ENCODE results near the gene MEGF11.

MEGF11 gene

DNA sequence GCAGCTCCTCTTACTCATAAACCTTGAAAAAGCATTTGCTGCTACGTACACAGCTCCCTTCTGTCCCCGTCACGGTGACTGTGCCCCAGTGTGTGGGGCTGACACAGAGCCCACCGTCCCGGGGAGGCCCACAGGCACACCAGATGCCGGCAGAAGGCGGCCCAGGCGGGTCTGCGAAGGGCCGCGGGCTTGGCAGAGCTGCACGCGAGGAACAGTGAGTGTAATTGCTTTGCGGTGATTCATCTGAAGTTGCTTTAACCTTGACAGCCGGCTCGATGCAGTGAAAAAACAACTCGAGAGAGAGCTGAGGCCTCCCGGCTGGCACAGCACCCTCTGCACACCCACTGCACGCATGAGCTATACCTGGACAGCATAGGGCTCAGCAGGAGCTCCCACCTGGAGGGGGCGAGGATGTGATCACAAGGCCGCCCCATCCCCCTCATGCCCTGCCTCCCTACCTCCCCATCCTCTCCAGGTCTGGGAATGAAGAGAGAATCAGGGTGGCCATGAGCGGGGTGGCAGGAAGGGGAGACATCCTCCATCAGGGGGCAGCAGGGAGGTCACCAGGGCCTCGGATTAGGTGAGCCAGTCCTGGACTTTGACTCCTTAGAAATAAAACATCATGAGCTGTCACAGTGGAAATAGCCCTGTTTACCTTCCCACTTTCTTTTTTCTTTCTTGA lies 172.7 kb downstream of the MEGF11 start:
- Histone ChIP-seq H3K27ac (ENCODE audit: extremely low read depth, low read depth, low read length) (no peak overlapping the region), H3K36me3 (ENCODE audit: control insufficient read depth in 2 of 2, insufficient read depth in 1 of 2, low read length in 2 of 2) (no peaks in the 10 kb centered on the region), H3K4me3 (ENCODE audit: low read depth, low read length) (no peak overlapping the region), H3K9me3 (ENCODE audit: control insufficient read depth, insufficient read depth, low read depth, low read length) (no peaks in the 10 kb centered on the region), H3K4me1 (ENCODE audit: control insufficient read depth, insufficient read depth, low read length) (no peaks in the 10 kb centered on the region)
- TF ChIP-seq ZIC2 (tag by site-specific recombination; IDR thresholded peaks at IDR 0.05), result 0 out of 2 replicates have a peak, but pooled peaks have one; percentile 10
- TF ChIP-seq SETDB1 (IDR thresholded peaks at IDR 0.05; ENCODE audit: insufficient read length, low read length), result no peak
- TF ChIP-seq ZNF292 (tag by site-specific recombination; IDR thresholded peaks at IDR 0.05; ENCODE audit: borderline replicate concordance, low read depth), result no peak
- TF ChIP-seq ZNF169 (tag by site-specific recombination; IDR thresholded peaks at IDR 0.05), result no peak
- TF ChIP-seq MZF1 (tag by site-specific recombination; IDR thresholded peaks at IDR 0.05; ENCODE audit: borderline replicate concordance), result no peak
- no peak for TF ChIP-seq KLF9 (tag by site-specific recombination; IDR thresholded peaks at IDR 0.05; ENCODE audit: low read depth)
- ChIA-PET POLR2A (no interaction called here), CTCF (interaction anchor here (0.7 to 1.3 kb wide), 2 partner anchors 10 to 158 kb away, joined by 3 read pairs; no protein-coding TSS in a partner anchor)

DNA sequence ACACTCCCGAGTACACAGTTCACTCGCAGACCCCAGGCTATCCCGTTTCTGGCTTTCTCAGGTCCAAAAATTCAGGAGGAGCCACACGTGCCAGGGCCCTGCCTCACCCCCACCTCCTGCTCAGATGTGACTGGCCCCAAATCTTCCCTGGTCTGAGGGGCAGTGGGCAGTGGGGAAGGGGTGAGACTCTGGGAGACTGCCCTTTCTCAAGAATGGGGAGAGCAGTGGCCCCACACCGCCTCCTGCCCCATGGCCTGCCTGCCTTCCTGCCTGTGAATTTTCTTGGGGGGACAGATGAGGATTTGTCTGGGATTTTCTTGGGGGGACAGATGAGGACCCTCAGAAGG lies 174.6 kb downstream of the MEGF11 start:
- H3K4me3 ChIP-seq (ENCODE audit: low read depth, low read length), result no peak overlapping the region
- H3K36me3 ChIP-seq (ENCODE audit: control insufficient read depth in 2 of 2, insufficient read depth in 1 of 2, low read length in 2 of 2), result no peaks in the 10 kb centered on the region
- CTCF ChIA-PET, result no interaction called here
- H3K9me3 ChIP-seq (ENCODE audit: control insufficient read depth, insufficient read depth, low read depth, low read length), result no peaks in the 10 kb centered on the region
- TF ChIP-seq ZBTB8A (tag by site-specific recombination; IDR thresholded peaks at IDR 0.05), result no peak
- no peak for TF ChIP-seq ZNF174 (tag by site-specific recombination; IDR thresholded peaks at IDR 0.05)
- TF ChIP-seq, protein P1, sequence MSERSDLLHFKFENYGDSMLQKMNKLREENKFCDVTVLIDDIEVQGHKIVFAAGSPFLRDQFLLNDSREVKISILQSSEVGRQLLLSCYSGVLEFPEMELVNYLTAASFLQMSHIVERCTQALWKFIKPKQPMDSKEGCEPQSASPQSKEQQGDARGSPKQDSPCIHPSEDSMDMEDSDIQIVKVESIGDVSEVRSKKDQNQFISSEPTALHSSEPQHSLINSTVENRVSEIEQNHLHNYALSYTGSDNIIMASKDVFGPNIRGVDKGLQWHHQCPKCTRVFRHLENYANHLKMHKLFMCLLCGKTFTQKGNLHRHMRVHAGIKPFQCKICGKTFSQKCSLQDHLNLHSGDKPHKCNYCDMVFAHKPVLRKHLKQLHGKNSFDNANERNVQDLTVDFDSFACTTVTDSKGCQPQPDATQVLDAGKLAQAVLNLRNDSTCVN (tag by site-specific recombination; optimal IDR thresholded peaks at IDR 0.05), result no peak
- TF ChIP-seq HOXC10 (CRISPR knock-in tag; IDR thresholded peaks at IDR 0.05), result no peak
- no peak overlapping the region for H3K27ac ChIP-seq (ENCODE audit: extremely low read depth, low read depth, low read length)
- H3K4me1 ChIP-seq (ENCODE audit: control insufficient read depth, insufficient read depth, low read length), result no peaks in the 10 kb centered on the region
- POLR2A ChIA-PET, result no interaction called here

DNA sequence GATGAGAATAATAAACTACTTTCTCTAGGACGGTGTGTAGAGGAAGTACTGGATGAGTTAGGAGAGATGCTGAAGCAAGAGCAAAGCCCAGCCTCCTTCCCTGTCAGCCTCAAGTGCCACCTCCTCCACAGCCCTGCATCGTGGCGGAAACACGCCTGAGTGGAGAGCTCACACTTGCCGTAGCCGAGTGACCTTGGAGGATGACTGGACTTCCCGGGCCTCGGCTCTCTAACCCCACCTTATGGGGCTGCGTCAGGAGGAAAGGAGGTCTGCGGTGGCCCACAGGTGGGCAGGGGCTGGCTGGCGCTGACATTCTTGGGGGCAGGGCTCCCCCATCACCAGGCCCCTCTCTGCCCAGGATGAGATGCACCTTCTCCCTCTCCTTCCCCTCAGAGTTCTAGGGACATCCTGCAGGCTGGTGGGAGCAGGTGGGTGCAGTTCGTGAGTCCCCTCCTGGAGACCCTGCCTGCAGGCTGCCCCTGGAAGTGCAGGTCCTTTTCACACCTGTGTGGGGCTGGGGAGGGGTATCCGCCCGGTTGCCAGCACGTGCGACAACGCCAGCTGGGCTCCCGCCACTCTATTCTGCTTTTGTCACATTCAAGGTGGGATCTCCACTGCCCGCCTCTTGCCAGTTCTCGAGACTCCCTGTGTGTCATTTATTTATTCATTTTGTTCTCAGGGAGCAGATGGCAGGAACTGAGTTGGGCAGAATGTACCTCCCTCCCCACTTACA lies 175.2 kb downstream of the MEGF11 start:
- Histone ChIP-seq H3K4me3 (ENCODE audit: low read depth, low read length) (no peak overlapping the region), H3K27ac (ENCODE audit: extremely low read depth, low read depth, low read length) (no peak overlapping the region), H3K36me3 (ENCODE audit: control insufficient read depth in 2 of 2, insufficient read depth in 1 of 2, low read length in 2 of 2) (no peaks in the 10 kb centered on the region), H3K9me3 (ENCODE audit: control insufficient read depth, insufficient read depth, low read depth, low read length) (no peaks in the 10 kb centered on the region), H3K4me1 (ENCODE audit: control insufficient read depth, insufficient read depth, low read length) (no peaks in the 10 kb centered on the region)
- ChIA-PET POLR2A (no interaction called here), CTCF (no interaction called here)
- TF ChIP-seq ZNF239 (tag by site-specific recombination; IDR thresholded peaks at IDR 0.05) (no peak), HOXC10 (CRISPR knock-in tag; IDR thresholded peaks at IDR 0.05) (no peak), KLF8 (tag by site-specific recombination; IDR thresholded peaks at IDR 0.05) (no peak), ZBTB20 (tag by site-specific recombination; IDR thresholded peaks at IDR 0.05) (no peak), ZIC2 (tag by site-specific recombination; IDR thresholded peaks at IDR 0.05) (no peak), SCRT1 (tag by site-specific recombination; IDR thresholded peaks at IDR 0.05; ENCODE audit: borderline replicate concordance) (no peak)
- TF ChIP-seq, protein P2, sequence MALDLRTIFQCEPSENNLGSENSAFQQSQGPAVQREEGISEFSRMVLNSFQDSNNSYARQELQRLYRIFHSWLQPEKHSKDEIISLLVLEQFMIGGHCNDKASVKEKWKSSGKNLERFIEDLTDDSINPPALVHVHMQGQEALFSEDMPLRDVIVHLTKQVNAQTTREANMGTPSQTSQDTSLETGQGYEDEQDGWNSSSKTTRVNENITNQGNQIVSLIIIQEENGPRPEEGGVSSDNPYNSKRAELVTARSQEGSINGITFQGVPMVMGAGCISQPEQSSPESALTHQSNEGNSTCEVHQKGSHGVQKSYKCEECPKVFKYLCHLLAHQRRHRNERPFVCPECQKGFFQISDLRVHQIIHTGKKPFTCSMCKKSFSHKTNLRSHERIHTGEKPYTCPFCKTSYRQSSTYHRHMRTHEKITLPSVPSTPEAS (tag by site-specific recombination; IDR thresholded peaks at IDR 0.05), result no peak

DNA sequence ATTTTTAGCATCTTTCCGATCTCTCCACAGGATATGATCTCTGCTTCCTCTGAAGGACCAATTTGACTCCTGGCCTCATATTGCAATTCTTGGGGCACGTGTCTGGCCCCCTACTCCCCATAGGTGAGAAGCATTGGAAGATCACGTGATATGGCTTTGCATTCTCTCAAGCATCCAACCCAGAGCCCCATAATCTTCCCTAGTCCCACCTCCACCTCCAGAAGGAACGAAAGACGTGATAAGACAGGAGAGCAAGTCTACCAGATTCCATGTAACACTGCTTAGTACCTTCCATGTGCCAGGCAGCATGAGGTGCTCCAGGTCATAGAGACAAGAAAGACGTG lies 176.3 kb downstream of the MEGF11 start:
- Histone ChIP-seq H3K9me3 (ENCODE audit: control insufficient read depth, insufficient read depth, low read depth, low read length) (no peaks in the 10 kb centered on the region), H3K4me1 (ENCODE audit: control insufficient read depth, insufficient read depth, low read length) (no peaks in the 10 kb centered on the region), H3K27ac (ENCODE audit: extremely low read depth, low read depth, low read length) (no peak overlapping the region), H3K4me3 (ENCODE audit: low read depth, low read length) (no peak overlapping the region), H3K36me3 (ENCODE audit: control insufficient read depth in 2 of 2, insufficient read depth in 1 of 2, low read length in 2 of 2) (no peaks in the 10 kb centered on the region)
- POLR2A ChIA-PET, result no interaction called here
- CTCF ChIA-PET, result no interaction called here
- TF ChIP-seq MZF1 (tag by site-specific recombination; IDR thresholded peaks at IDR 0.05; ENCODE audit: borderline replicate concordance) (no peak), ZBTB17 (tag by site-specific recombination; IDR thresholded peaks at IDR 0.05) (no peak), ZNF529 (tag by site-specific recombination; IDR thresholded peaks at IDR 0.05; ENCODE audit: insufficient replicate concordance) (no peak), ZNF211 (tag by site-specific recombination; IDR thresholded peaks at IDR 0.05; ENCODE audit: low read depth) (no peak), HOXD13 (CRISPR knock-in tag; IDR thresholded peaks at IDR 0.05; ENCODE audit: borderline replicate concordance) (no peak), ZNF394 (tag by site-specific recombination; IDR thresholded peaks at IDR 0.05; ENCODE audit: borderline replicate concordance) (no peak), ZNF416 (tag by site-specific recombination; IDR thresholded peaks at IDR 0.05) (no peak), ZNF404 (tag by site-specific recombination; IDR thresholded peaks at IDR 0.05) (no peak)
- TF ChIP-seq, protein P3, sequence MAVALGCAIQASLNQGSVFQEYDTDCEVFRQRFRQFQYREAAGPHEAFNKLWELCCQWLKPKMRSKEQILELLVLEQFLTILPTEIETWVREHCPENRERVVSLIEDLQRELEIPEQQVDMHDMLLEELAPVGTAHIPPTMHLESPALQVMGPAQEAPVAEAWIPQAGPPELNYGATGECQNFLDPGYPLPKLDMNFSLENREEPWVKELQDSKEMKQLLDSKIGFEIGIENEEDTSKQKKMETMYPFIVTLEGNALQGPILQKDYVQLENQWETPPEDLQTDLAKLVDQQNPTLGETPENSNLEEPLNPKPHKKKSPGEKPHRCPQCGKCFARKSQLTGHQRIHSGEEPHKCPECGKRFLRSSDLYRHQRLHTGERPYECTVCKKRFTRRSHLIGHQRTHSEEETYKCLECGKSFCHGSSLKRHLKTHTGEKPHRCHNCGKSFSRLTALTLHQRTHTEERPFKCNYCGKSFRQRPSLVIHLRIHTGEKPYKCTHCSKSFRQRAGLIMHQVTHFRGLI (tag by site-specific recombination; IDR thresholded peaks at IDR 0.05), result no peak
